ENCODE results near the gene PEX5L.
"Not testable (repeated sequence)": the region's sequence is repeated elsewhere in the genome, so short reads cannot be mapped to it uniquely, and the experiment has no call there.

GRCh38 chr3:179782841-179783240 is 253.9 kb downstream of the PEX5L start:
- not testable (repeated sequence) for TF ChIP-seq CTCF, POLR2A (IDR thresholded peaks at IDR 0.05)
